Ishikawa (cell line): ENCODE results near the gene CLPTM1L.

Experiments
- CEBPB ChIP-seq: IDR thresholded peaks from 2 replicates; pipeline ENCODE4 v1.6.1; 2012
- CREB1 ChIP-seq: IDR thresholded peaks from 2 replicates; pipeline ENCODE4 v1.6.1; 2012; ENCODE audit warnings: low read depth
- EGR1 ChIP-seq: IDR thresholded peaks from 2 replicates; pipeline ENCODE4 v1.6.1; 2012
- EP300 ChIP-seq: IDR thresholded peaks from 2 replicates; pipeline ENCODE4 v1.6.1; 2012; ENCODE audit warnings: borderline replicate concordance
- FOXM1 ChIP-seq: IDR thresholded peaks from 2 replicates; pipeline ENCODE4 v1.6.1; 2012; ENCODE audit warnings: low read depth, borderline replicate concordance
- NFIC ChIP-seq: IDR thresholded peaks from 2 replicates; pipeline ENCODE4 v1.6.1; 2012
- RAD21 ChIP-seq: IDR thresholded peaks from 2 replicates; pipeline ENCODE4 v1.6.1; 2012; ENCODE audit warnings: low read depth
- REST ChIP-seq: IDR thresholded peaks from 2 replicates; pipeline ENCODE4 v1.6.1; 2012; ENCODE audit warnings: low read depth, mild to moderate bottlenecking
- TAF1 ChIP-seq: IDR thresholded peaks from 2 replicates; pipeline ENCODE4 v1.6.1; 2012; ENCODE audit warnings: low read depth, mild to moderate bottlenecking
- TCF12 ChIP-seq: IDR thresholded peaks from 2 replicates; pipeline ENCODE4 v1.6.1; 2012; ENCODE audit warnings: low read depth
- TEAD4 ChIP-seq: IDR thresholded peaks from 2 replicates; pipeline ENCODE4 v1.6.1; 2012
- YY1 ChIP-seq: IDR thresholded peaks from 2 replicates; pipeline ENCODE4 v1.6.1; 2012; ENCODE audit warnings: low read depth
- ZBTB7A ChIP-seq: IDR thresholded peaks from 2 replicates; pipeline ENCODE4 v1.6.1; 2012; ENCODE audit warnings: low read depth
- TF ChIP-seq, protein P1 (sequence below): IDR thresholded peaks from 2 replicates; pipeline ENCODE4 v1.6.1; 2012
- TF ChIP-seq, protein P2 (sequence below): IDR thresholded peaks from 2 replicates; pipeline ENCODE4 v1.6.1; 2012

Gene CLPTM1L

GRCh38 chr5:1316588-1317340 is 28.1 kb downstream of the CLPTM1L start:
- TF ChIP-seq REST (no peak), CEBPB (no peak), YY1 (no peak), FOXM1 (no peak), TAF1 (no peak)
- TF ChIP-seq, protein P1, sequence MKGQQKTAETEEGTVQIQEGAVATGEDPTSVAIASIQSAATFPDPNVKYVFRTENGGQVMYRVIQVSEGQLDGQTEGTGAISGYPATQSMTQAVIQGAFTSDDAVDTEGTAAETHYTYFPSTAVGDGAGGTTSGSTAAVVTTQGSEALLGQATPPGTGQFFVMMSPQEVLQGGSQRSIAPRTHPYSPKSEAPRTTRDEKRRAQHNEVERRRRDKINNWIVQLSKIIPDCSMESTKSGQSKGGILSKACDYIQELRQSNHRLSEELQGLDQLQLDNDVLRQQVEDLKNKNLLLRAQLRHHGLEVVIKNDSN, result 0 out of 2 replicates have a peak, but pooled peaks have one; percentile 40
- TF ChIP-seq, protein P2, sequence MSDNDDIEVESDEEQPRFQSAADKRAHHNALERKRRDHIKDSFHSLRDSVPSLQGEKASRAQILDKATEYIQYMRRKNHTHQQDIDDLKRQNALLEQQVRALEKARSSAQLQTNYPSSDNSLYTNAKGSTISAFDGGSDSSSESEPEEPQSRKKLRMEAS, result no peak

DNA sequence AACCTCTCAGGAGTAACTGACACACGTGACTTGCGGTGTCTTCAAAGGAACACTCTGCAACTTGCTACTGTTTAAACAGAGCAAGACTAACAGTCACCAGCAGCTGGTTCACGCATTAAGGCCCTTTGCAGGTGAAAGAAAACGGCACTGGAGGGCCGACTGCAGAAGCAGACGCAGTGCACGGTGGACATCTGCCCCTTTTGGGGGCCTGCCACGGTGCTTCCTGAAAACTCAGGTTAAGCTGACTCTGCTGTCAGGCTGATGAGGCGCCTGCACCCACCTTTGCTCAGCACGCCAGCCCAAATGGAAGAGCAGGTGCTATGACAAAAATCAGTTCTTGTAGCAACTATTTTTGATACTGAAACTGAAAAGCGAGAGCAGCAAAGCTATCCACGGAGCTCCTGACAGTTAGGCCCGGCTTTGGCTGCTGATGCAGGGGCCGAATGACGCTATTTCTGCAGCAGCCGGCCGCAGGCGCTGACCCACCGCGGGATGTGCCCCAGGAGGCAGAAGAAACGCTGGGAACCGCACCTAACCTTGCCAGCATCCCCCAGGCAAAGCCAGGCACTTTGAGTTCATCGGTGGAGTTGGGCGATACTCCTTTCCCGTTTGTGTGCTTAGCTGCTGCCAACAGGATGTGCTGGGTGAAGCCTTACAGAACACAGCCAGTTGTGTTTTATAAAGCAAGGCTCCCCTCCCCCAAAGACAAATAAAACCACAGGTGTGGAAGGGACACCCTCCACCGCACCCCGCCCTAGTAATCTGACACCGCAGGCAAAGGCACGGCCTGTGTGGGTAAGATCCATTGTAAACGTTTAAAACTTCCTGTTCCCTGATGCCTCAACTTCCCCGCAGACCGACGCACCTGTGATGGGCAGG is 29.0 kb downstream of the CLPTM1L start:
- TF ChIP-seq YY1 (no peak), FOXM1 (peak; percentile 23; the same call in 1 of the 2 replicates), NFIC (no peak; the same call in 1 of the 2 replicates), EGR1 (0 out of 2 replicates have a peak, but pooled peaks have one; percentile 14), ZBTB7A (no peak), CEBPB (no peak), RAD21 (peak; percentile 30; the same call in 1 of the 2 replicates), TEAD4 (peak; percentile 39; the same call in 1 of the 2 replicates), CREB1 (no peak), TAF1 (peak; percentile 33; the same call in 1 of the 2 replicates), TCF12 (peak; percentile 89), EP300 (peak; percentile 80; the same call in 1 of the 2 replicates), REST (no peak)
- TF ChIP-seq, protein P1, result no peak
- TF ChIP-seq, protein P2, result peak; percentile 69

- TF ChIP-seq REST (no peak), RAD21 (no peak)
- TF ChIP-seq, protein P2, result no peak
These were observed 29.7 kb downstream of the CLPTM1L start for GRCh38 chr5:1315018-1315708.
